NCI-H1092 (cell line): ENCODE measurements around the gene RAD51B.
"Not testable (repeated sequence)": the region's sequence is repeated elsewhere in the genome, so short reads cannot be mapped to it uniquely, and the experiment has no call there.

ENCODE experiments used
- DNase-seq: peaks from one replicate; lab custom pipeline; 2025; lab: John Stamatoyannopoulos, UW

RAD51B gene

DNA sequence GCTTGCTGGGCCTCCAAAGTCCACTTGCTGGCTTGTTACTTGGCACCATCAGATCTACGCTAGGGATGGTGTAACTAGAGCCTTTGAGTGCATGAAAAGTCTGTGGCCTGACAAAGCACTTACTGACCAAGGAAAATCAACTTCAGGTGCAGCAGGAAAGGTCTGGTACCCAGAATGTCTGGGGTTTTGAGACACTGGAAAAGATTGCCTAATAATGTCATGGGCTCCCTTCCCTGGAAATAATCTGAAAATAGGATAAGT lies 866.6 kb downstream of the RAD51B start:
- no peak for DNase-seq

DNA sequence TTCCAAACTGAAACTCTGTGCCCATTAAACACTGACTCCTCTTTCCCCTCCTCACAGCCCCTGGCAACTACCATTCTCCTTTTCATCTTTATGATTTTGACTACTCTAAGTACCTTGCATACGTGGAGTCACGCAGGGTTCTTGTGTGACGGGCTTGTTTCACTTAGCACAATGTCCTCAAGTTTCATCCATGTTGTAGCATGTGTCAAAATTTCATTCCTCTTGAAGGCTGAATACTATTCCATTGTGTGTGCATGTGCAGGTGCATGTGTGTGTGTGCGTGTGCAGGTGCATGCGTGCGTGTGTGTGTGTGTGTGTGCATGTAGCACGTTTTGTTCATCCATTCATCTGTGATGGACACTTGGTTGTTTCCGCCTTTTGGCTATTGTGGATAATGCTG lies 867.1 kb downstream of the RAD51B start:
- no peak for DNase-seq

DNA sequence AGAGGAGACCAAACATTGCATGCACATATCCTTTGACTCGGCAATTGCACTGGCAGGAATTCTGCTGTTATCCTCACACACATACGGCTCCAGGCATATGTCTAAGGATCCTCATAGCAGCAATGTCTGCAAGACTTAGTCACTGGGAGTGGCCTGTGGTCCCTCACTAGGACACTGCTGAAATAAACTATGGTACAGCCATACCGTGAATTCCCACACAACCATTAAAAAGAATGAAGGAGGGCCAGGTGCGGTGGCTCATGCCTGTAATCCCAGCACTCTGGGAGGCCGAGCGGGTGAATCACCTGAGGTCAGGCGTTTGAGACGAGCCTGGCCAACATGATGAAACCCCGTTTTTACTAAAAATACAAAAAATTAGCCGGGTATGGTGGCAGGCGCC lies 868.2 kb downstream of the RAD51B start:
- no peak for DNase-seq

DNA sequence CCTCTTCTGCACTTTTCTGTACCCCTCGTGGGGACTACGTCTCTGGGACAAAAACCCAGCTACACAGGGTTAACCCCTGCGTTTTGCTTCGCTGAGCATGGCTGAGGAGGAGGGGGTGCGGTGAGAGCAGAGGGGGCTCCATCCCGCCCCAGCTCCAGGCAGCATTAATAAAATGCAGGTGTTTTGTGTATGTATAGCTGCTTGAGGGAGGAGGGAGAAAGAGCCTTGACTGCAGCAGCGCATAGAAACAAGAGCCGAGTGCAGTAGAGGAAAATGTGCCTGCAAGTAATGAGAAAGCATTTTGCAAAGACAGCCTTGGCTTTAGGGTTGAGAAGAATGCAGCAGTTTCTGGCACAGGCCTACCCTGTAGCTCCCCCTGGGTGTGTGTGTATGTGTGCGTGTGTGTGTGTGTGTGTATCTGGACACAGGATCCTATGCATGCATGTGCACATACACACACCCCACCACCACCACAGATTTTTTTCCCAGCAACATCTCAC lies 869.3 kb downstream of the RAD51B start:
- DNase-seq, result no peak

DNA sequence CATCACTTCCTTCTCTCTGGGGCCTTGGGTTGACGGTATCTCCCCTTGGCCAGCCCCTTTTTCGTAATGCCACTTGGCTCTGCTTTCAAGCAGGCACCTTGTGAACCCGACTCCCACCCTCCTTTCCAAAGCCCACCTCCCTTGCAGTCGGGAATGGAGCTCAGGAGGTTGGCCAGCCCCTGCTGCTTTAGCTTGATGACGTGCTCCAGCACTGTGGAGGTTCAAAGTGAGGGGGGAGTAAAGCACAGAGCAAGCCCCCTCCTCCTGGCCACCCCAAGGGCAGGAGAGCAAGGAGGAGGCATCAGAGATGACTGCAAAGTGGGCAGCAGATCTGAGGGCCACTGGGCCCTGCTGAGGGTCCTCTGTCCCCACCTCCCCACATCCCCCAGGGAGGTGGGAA lies 869.9 kb downstream of the RAD51B start:
- no peak for DNase-seq

DNA sequence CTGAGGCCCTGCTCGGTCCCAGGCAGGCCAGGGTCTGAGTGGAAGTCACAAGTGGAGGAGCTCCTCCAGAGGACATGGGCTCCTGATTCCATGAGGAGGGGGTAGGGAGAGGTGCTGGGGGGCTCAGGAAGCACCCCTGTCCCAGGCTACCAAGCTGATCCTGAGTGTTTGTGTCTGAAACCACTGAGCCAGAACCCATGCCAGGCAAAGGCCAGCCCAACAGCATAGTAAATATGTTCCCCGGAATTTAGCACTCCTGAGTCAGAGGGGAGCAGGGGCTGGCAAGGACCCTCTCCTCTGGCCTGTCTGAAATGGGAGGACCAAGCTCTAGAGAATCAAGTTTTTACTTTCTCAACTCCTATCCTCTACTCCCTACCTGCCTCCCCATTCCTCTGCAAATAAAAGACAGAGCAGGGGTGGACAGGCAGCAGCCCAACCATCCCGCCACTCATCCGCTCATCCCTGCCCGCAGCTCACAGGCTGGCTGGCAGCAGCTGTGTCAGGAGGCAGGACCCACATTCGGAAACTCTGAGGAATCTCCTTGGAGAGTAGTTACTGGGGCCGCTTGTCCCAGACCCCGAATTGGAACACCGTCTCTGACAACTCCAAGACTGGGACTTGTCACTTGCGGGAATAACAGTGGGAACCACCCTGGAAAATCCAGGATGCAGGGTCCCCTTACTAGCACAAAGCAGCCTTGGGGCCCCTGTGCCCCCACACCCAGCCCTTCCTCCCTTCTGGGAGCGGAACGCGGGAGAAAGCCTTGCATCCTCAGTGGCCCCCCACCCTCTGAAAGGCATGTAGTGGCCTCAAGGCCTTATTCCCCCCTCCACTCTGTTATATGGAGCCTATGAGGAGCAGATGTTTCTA lies 870.7 kb downstream of the RAD51B start:
- DNase-seq, result no peak

DNA sequence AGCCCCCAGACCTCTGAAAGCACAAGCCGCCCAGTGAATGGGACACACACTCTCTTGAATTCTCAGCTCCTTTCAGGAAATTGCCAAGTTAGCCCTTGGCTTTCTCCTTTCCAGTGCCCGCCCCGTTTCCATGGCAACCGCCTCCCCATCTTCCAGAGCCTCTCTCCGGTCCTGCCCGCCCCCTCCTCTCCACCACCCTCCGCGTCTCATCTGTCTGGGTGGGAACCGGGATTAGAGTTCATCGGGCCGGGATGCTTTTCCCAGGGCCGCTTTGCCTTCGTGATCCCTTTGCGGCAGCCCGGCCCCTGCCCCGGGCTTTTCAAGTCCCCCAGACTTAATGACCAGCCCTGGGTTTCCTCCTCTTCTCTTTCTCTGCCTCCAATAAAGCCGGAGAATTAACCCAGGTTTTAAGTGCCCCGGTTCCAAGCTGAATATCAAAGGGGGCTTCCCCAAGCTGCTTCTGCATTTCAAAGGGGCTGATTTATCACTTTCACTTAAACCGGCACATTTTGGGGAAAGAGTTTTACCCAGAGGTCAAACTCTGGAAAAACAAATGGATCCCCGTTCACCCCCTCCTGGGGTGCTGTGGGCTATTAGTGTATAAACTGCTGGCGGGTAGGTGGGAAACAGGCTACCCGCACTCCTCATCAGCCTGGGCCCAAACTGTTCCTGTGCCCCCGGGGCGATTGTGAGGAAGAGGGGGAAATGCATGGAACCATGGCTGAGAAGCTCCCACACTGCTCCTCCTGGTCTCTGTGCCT lies 871.6 kb downstream of the RAD51B start:
- DNase-seq, result no peak

DNA sequence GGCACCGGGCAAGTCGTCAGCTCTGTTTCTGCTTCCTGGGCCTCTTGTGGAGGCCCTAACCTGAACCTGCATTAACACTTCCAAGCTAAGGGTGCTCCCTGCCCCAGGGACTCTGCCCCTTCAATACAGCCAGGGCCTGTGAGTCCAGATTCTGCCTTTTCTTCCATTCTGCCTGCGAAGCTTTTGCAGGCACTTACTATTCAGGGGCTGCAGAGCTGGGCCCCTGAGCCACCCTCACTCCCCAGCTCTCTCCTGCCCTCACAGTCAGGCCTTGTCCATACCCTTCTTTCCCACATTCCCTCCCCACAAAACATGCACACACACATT lies 872.2 kb downstream of the RAD51B start:
- DNase-seq, result no peak

DNA sequence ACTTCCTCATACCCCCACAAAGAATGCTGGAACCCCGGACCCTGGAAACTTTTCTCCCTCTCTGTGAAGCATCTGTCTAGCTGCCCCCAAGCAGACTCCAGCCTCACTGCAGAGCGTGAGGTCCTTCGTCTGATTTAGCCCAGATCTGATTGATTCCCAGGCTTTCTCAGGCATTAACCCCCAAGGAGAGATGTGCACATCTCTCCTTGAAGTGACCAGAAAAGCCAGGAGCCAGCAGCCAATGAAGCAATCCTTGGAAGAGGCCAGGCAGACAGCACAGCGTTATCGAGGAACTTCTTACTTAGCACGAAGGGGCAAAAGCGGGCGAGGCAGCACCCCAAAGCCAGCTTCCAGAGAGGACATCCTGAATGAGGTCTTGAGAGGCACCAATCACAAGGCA lies 872.6 kb downstream of the RAD51B start:
- DNase-seq, result no peak

DNA sequence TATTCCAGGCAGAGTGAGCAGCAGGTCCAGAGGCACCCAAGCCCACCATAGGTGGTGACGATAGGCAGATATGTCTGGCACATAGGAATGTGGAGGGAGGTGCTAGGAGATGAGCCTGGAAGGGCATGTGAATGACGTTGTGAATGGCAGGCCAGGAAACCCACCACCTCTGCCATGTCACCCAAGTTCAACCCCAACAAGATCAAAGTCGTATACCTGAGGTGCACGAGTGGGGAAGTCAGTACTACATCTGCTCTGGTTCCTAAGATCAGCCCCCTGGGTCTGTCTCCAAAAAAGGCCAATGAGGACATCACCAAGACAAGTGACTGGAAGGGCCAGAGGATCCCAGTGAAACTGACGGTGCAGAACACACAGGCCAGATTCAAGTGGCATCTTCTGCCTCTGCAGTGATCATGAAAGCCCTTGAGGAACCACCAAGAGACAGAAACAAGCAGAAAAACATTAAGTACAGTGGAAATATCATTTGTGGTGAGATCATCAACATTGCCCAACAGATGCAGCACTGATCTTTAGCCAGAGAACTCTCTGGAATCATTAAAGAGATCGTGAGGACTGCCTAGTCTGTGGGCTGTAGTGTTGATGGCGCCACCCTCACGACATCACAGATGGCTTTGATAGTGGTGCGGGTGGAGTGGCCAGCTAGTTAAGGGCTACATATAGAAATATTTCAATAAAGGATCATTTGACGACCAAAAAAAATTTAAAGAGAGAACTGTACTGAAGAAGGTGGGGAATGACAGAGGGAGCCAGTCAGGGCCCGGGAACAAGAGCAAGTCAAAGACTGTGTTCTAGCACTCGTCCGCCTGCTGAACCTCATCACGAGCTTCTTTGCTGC lies 873.6 kb downstream of the RAD51B start:
- no peak for DNase-seq

DNA sequence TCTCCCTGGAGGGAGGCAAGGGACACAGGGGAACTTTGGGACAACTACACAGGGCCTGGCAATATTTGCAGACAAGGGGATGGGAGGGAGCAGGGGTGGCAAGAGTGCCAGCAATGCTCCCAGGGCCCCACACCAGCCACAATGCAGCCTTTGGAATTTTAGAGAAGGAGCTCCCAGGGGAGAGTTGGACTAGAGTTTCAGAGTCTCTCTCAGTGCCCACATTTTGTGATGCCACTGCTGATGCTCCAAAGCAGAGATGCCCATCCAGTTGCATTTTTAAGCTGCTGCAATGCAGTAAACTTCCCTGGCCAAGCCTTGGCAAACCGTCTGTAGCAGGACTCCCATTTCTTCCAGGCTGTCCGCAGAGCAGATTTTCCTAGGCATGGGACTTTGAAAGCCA lies 874.3 kb downstream of the RAD51B start:
- DNase-seq, result no peak

DNA sequence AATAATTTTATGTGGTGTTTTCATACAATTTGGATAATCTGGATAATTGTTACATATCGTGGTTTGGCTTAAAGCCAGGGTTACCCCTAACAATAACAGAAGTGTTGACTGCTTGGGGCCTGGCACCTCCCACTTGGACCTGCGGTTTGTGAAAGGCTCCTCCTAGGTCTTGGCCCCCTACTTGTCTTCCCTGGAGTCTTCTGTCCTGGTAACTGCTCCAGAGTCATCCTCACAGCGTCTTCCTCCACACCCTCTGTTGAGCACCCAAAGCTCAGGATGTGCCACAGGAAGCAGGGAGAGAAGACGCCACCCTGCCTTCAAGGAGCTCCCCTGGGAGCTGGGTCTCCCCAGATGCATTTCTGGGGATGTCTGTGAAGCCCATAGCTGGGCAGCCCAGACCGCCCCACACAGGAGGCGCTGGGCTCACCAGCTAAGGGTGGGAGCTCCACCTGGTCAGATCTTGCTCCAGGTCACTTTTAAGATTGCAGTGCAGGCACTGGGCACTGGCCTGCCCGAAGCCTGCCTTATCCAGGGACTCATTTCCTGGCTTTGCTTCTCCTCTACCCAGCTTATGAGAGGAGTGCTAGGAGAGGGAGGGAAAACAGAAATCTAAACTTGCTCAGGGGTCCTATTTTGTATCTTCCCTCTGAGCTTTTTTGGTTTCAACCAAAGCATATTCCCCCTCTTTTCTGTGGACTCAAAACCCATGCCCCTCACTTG lies 875.1 kb downstream of the RAD51B start:
- no peak for DNase-seq

DNA sequence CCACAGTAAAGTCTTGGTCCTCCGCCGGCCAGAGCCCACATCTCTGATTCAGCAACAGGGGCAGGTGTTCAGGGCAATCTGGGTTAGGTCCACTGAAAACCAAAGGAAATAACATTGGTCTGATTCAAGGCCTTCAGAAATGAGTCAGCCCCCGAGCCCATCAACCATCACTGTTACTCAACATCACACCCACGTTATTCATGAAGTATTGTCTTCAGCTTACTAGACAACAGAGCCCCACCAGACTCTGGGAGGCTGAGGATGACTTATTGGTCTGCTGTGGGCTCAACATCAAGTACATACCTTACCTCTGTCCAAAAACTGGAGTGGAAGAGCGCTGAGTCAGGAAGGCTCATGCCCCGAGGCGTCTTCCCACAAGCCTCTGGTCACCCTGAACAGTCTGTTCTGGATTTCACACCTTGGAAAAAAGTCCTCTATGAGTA lies 875.8 kb downstream of the RAD51B start:
- DNase-seq, result no peak

DNA sequence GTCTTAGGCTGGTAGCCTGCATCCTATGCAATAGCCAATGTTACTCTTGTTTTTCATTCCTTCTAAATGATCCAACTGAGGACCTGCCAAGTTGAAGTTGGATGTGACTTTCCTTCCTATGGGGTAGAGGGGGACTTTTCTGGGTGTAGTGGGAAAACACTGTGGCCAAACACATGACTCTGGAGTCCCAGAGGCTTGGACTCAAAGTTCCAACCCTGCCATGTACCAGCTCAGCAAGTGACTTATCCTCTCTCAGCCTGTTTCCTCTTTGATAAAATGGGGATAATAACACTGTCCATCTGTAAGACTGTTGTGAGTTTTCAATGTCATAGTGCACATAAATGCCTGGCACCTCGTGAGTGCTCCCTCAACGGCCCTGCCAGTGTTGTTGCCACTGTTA lies 876.3 kb downstream of the RAD51B start:
- no peak for DNase-seq

DNA sequence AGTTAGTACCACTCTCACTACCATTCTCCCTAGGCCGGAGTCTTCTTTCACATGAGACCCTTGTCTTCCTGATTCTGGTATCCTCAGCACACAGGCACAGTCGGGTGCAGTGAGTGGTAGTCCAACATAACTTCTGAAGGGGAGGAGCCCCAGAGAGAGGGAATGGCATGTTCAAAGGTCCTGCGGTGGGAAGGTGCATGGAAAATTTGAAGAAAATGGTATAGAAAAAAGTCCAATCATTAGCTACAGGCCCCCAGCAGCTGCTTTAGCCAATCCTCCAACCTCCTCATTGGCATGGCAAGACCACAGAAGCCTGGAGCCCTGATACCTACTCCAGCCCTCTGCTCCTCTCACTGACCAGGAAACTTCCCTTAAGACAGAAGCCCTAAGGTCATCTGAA lies 876.7 kb downstream of the RAD51B start:
- no peak for DNase-seq

DNA sequence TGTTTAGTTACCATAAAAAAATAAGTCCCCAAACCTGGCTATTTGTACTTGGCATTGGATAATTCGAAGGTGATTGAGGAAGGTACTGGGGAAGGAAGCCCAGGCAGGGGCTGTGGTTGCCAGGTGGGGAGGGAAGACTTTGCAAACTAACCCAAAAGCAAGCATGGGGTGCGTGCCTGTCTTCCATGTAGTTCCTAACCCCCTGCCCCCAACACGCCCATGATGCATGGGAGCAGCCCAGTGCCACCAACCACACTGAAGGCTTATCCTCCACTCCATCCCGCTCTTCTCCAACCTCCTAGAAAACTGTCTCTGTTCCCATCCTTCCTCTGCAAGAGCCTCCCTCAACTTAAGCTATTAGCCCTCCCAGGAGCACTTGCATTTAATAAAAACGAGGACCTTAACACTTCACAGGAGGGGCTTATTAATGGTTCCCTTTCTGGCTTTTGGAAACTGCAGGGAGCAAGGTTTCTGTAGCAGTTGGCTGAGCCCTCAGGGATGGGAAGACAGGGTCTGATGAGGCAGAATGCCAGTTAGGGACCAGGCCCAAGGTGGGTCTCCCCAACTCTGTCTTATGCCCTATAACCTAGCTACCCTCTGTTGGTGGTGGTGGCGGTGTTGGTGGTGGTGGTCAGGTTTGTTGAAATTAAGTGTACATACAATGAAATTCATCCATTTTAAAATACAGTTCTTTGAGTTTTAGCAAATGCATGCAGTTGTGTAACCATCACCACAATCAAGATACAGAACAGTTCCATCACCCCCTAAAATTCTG lies 877.3 kb downstream of the RAD51B start:
- no peak for DNase-seq

DNA sequence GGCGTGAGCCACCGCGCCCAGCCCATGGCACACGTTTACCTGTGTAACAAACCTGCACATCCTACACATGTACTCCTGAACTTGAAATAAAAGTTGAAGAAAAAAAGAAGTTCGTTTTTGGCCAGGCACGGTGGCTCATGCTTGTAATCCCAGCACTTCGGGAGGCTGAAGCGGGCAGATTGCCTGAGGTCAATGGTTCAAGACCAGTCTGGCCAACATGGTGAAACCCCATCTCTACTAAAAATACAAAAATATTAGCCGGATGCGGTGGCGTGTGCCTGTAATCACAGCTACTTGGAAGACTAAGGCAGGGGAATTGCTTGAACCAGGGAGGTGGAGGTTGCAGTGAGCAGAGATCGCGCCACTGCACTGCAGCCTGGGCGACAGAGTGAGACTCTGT lies 879.2 kb downstream of the RAD51B start:
- not testable (repeated sequence) for DNase-seq

DNA sequence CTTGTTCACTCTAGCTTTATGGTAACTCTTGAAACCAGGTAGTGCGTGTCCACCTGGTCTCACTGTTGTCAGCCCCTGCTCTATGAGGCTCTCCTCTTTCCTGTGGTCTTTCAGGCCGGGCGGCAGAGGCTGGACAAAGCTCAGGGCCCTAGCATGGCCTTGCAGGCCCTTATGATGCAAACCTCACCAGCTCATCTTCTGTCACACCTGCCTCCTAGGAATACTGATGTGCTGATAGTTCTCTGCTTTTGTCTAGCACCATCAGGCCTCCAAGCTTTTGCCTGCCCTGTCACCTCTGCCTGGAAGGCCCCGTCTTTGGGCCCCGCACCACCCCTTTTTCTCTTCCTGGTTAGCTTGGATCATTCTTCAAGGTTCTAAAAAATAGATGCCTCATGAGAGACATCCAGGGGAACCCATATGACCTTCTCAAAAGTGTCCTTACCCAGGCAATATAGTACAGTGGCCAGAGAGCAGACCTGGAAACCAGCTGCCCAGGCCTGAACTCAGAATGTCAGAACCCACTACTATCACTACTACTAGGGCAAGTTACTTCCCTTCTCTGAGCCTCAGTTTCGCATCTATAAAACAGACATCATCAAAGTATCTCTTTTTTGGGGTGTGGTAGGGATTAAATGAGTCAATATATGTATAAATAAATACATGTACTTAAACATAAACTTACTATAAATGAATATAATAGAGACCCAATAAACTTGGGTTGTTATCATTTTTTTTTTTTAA lies 881.6 kb downstream of the RAD51B start:
- no peak for DNase-seq

DNA sequence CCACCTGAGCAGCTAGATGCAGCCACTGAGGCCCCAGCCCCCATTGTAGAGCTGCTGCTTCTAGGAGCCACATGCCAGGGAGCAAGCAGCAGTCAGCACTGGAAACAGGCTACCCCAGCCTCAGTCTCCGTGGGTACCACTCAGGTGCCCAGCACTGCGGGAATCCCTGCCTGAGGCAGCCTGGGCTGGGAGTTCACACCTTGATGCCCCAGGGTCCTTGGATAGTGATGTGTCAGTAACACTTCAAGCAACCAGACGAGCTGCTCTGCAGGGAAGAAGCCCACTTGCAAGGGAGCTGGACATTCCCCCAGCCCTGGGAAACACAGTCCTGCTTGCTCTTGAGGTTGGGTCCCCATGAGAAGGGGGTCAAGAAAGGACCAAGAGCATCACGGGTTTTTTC lies 882.6 kb downstream of the RAD51B start:
- DNase-seq, result no peak

DNA sequence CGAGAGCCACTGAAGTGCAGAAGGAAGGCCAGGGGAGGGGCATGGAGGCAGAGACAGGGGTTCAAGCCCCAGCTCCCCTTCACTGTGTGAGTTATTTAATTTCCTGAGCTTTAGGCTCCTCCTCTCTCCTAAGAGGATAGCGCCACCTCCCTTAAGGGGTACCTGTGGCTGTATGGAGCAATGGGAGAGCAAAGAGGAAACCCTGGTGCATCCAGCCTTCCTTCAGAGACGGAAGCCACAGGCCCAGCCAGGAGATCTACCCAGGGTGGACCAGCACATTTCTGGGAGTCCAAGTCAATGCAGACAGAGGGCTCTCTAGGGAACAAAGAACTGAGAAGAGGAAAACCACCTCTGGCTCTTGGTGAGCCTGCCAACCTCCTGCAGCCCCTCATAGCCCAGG lies 883.0 kb downstream of the RAD51B start:
- DNase-seq, result no peak

DNA sequence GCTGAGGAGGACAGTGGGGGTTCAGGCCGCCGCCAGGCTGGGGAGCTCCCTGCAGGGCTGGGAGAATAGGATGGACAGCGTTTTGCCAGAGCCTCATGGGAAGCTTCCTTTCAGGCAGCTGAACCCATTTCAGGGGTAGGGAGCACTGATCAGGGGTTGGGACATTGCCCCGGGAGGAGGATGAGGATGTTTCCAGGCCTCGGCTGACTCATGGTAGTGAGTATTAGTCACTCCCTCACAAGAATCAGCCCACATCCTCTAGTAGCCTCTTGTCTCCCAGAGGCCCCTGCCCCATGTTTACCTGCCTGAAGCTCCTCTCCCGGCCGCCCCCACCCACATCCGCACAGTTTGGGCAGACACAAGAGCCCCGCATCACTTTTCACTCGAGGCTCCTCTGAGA lies 883.5 kb downstream of the RAD51B start:
- DNase-seq, result no peak
